ENCODE measurements around the gene COP1.
"Not testable (repeated sequence)": the region's sequence is repeated elsewhere in the genome, so short reads cannot be mapped to it uniquely, and the experiment has no call there.

Gene COP1

GRCh38 chr1:176206961-176207902 lies at the start of gene COP1:
COP1 (minus strand) TSS chr1:176207286; CDS start chr1:176206978, 308 bp downstream.
- DNase-seq = peak; percentile 89

GRCh38 chr1:176252191-176252590 lies 45.1 kb upstream of the COP1 start:
- DNase-seq = no peak

GRCh38 chr1:176244851-176245250 lies 37.8 kb upstream of the COP1 start:
- no peak for DNase-seq

- no peak for DNase-seq
Observed at GRCh38 chr1:176243746-176244145, 36.7 kb upstream of the COP1 start.

GRCh38 chr1:176241385-176242015 lies 34.4 kb upstream of the COP1 start:
- no peak for DNase-seq

- not testable (repeated sequence) for DNase-seq
Observed at GRCh38 chr1:176233657-176234056, 26.6 kb upstream of the COP1 start.

GRCh38 chr1:176227579-176227978 lies 20.5 kb upstream of the COP1 start:
- no peak for DNase-seq

- DNase-seq = no peak
Observed at GRCh38 chr1:176225911-176226310, 18.8 kb upstream of the COP1 start.

- no peak for DNase-seq
Observed at GRCh38 chr1:176225479-176225875, 18.4 kb upstream of the COP1 start.

- DNase-seq = no peak
Observed at GRCh38 chr1:176222196-176222595, 15.1 kb upstream of the COP1 start.

- no peak for DNase-seq
Observed at GRCh38 chr1:176220100-176220689, 13.1 kb upstream of the COP1 start.

- no peak for DNase-seq
Observed at GRCh38 chr1:176217461-176218099, 10.5 kb upstream of the COP1 start.

GRCh38 chr1:176216031-176216430 lies 8.9 kb upstream of the COP1 start:
- DNase-seq = no peak

- DNase-seq = no peak
Observed at GRCh38 chr1:176211396-176212165, 4.5 kb upstream of the COP1 start.

- no peak for DNase-seq
Observed at GRCh38 chr1:176208034-176208433, 948 bp upstream of the COP1 start.

GRCh38 chr1:176206006-176206960 lies 803 bp downstream of the COP1 start:
- peak; percentile 20 for DNase-seq

- no peak for DNase-seq
Observed at GRCh38 chr1:176205332-176205914, 1.7 kb downstream of the COP1 start.

- DNase-seq = not testable (repeated sequence)
Observed at GRCh38 chr1:176204655-176205054, 2.4 kb downstream of the COP1 start.

- DNase-seq = no peak
Observed at GRCh38 chr1:176203735-176204134, 3.4 kb downstream of the COP1 start.

- no peak for DNase-seq
Observed at GRCh38 chr1:176201568-176201967, 5.5 kb downstream of the COP1 start.

- no peak for DNase-seq
Observed at GRCh38 chr1:176199707-176200106, 7.4 kb downstream of the COP1 start.
